Neuron (in vitro differentiated cells): ENCODE measurements around the gene UGT1A6.

ENCODE experiments used
- H2AFZ ChIP-seq: one replicate; pipeline ENCODE4 v1.6.1; 2013; ENCODE audit warnings: low read depth, mild to moderate bottlenecking, inconsistent platforms, low read length, moderate library complexity
- H3K27me3 ChIP-seq: one replicate; pipeline ENCODE4 v1.6.1; 2013; ENCODE audit warnings: low read length; ENCODE audit not compliant: insufficient read depth
- H3K36me3 ChIP-seq: one replicate; pipeline ENCODE4 v1.6.1; 2013; ENCODE audit warnings: low read length; ENCODE audit not compliant: insufficient read depth
- H3K4me1 ChIP-seq: one replicate; pipeline ENCODE4 v1.6.1; 2013; ENCODE audit warnings: low read length; ENCODE audit not compliant: insufficient read depth
- H3K4me3 ChIP-seq: 2 replicates; pipeline ENCODE4 v1.5.1; 2013; ENCODE audit warnings: mild to moderate bottlenecking, low read length, moderate library complexity
- H3K9me3 ChIP-seq: one replicate; pipeline ENCODE4 v1.6.1; 2013; ENCODE audit warnings: low read length

UGT1A6 gene

DNA sequence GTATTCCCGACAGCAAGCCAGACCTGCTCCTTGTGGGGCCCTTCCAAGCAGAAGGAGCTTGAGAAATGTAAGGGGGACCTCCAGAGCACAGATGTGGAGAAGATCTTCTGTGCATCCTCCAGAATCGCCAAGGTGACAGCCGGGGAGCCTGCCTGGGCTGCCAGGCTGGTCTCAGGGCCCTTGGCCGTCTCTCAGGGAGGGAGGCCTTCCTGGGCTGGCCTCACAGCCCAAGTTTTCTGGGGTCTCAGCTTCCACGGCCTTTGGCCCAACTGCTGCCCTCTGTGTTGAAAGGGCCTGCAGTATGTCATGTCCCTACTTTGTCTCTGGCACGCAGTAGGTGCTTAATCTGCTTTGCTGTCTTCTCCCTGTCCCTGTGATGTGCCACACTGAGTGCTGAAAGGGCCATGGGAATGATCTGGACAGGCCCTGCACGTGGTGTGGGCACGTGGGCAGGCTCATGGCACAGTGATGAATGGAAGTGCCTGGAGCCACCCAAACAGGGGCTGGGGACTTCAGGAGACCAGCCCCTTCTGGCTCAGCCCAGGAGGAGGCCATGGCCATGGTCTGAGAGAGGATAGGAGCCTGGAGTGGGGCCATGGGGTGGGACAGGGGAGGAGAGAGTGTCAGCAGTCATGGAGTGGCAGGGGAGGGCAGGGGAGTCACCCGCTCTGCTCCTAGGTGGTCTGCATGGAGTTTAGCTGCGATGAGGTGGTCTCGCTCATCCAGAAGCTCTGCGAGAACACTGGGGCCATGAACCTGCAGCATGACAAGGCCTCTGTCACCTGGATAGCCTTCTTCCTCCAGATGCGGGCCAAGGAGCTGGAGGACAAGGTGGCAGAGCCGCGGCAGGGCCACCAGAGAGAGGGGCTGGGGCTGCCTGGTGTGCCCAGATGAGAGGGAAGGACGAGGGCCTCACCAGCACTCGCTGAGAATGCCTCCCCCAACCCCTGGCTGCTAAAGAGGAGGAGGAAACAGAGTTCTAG lies 126.2 kb downstream of the UGT1A6 start:
- Histone ChIP-seq H2AFZ (no peak overlapping the region), H3K4me3 (no peak overlapping the region), H3K9me3 (no peaks in the 10 kb centered on the region), H3K36me3 (no peaks in the 10 kb centered on the region), H3K27me3 (no peaks in the 10 kb centered on the region), H3K4me1 (no peaks in the 10 kb centered on the region)

GRCh38 chr2:233819884-233820773 lies 127.4 kb downstream of the UGT1A6 start:
- H3K4me3 ChIP-seq: no peak overlapping the region
- no peaks in the 10 kb centered on the region for H3K9me3 ChIP-seq
- no peaks in the 10 kb centered on the region for H3K27me3 ChIP-seq
- H2AFZ ChIP-seq: no peak overlapping the region
- no peaks in the 10 kb centered on the region for H3K4me1 ChIP-seq
- no peaks in the 10 kb centered on the region for H3K36me3 ChIP-seq

- Histone ChIP-seq H3K27me3 (no peaks in the 10 kb centered on the region), H3K36me3 (no peaks in the 10 kb centered on the region), H3K9me3 (no peaks in the 10 kb centered on the region), H3K4me3 (no peak overlapping the region), H3K4me1 (no peaks in the 10 kb centered on the region), H2AFZ (no peak overlapping the region)
Observed at GRCh38 chr2:233820774-233821105, 128.1 kb downstream of the UGT1A6 start.

DNA sequence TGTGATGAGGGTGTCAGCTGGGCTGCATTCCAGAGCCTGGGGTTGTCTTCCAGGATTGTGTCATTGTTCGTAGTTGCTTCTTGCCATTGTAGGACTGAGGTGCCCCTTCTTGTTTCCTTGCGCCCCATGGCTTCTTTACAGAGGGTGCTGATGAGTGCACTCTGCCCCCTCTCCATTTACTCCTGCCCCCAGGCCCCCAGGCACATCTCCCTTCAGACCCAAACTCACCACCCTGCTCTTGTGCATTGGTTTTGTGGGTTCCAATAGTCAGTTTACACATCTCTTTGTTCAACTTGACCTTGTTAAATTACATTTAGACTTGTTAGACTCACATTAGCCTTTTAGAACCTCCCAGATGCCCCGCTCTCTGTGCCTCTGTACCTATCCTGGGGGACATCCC lies 128.5 kb downstream of the UGT1A6 start:
- Histone ChIP-seq H3K4me3 (no peak overlapping the region), H2AFZ (no peak overlapping the region), H3K27me3 (no peaks in the 10 kb centered on the region), H3K36me3 (no peaks in the 10 kb centered on the region), H3K4me1 (no peaks in the 10 kb centered on the region), H3K9me3 (no peaks in the 10 kb centered on the region)

- H3K4me1 ChIP-seq: no peaks in the 10 kb centered on the region
- no peak overlapping the region for H3K4me3 ChIP-seq
- H3K27me3 ChIP-seq: no peaks in the 10 kb centered on the region
Observed at GRCh38 chr2:233821709-233822100, 129.0 kb downstream of the UGT1A6 start.

DNA sequence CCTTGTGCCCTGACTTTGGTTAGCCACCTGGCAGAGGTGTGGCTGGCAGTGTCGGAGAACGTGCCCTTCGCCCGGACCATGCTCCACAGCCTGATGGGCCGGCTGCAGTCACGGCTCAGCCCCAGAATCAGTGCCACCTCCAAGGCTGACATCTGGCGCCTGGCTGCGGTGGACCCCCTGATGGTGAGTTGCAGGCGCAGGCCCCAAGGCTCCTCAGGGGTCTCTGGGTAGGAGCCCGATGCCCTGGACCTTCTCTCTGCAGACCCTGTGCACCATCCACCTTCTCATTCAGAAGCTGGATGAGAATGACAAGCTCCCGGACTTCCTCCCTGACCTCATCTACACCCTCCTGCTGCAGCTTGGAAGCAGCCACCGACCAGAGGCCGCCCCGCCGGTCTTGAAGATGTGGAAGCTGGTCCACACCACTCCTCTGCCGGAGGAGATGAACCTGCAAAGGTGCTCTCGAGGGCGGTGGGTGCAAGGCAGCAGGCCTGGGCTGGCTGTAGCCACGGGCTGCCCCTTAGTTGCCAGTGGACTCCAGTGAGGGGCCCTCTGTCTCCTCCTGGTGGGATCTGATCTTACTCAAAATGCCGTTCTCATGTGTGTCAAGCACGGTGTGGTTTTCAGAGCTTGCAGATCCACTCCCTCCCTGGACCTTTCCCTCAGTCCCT lies 129.5 kb downstream of the UGT1A6 start:
- H2AFZ ChIP-seq: no peak overlapping the region
- H3K9me3 ChIP-seq: no peaks in the 10 kb centered on the region
- no peak overlapping the region for H3K4me3 ChIP-seq
- H3K36me3 ChIP-seq: no peaks in the 10 kb centered on the region
- H3K27me3 ChIP-seq: no peaks in the 10 kb centered on the region
- H3K4me1 ChIP-seq: no peaks in the 10 kb centered on the region

More at GRCh38 chr2:233821709-233822100, 129.0 kb downstream of the UGT1A6 start:
- Histone ChIP-seq H3K36me3 (no peaks in the 10 kb centered on the region), H3K9me3 (no peaks in the 10 kb centered on the region), H2AFZ (no peak overlapping the region)
